ENCODE results near the gene NTN4.

Gene NTN4

DNA sequence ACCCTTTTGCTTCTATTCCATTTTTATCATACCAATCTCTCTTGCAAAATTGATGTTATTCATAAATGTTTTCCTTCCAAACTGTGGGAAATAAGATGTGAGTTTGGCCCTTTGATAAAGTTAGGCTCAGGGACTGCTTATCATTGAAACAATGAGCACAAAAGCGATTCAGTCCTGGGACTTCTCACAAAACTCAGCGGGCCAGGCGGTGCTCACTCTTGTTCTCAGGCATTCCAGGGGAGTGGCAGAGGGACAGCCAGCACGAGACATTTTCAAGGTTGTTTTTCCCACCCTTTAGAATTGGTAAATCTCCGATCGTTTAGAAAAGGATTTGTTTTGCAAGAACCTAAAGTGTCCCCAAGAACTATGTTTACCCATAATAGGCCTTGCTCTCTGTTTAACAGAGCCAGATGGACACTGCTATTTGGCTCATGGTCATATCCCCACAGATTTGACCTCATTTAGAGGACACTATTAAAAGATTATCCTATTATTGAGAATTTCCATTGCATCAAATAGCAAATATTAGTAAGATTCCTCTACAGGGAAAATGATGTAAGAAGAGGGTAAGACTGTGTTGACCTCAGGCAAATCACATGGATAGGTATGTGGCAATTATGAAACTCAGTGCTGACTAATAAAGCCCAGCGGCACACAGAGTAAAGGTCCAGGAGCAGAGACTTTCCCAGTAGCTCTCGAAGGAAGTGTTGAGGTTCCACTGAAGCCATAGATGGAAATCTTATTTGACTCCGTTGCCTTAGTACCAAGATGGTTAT, 136.6 kb downstream of the NTN4 start:
- TF ChIP-seq ZNF274 (IDR thresholded peaks at IDR 0.05; ENCODE audit: low read depth, low read length), result no peak
- H3K4me3 ChIP-seq (ENCODE audit: low read length), result no peak overlapping the region

DNA sequence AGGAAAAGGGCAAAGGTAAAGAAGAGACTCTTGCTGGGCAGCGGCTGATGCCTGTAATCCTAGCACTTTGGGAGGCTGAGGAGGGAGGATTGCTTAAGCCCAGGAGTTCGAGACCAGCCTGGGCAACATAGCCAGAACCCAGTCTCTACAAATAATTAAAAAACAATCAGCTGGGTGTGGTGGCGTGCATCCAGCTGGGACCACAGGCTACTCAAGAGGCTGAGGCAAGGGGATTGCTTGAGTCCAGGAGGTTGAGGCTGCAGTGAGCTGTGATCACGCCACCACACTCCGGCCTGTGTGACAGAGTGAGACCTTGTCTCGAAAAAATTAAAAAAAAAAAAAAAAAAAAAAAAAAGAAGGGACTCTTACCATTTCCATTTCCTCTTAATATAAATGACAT, 138.9 kb downstream of the NTN4 start:
- H3K4me3 ChIP-seq (ENCODE audit: low read length), result no peak overlapping the region
- TF ChIP-seq ZNF274 (IDR thresholded peaks at IDR 0.05; ENCODE audit: low read depth, low read length), result no peak

DNA sequence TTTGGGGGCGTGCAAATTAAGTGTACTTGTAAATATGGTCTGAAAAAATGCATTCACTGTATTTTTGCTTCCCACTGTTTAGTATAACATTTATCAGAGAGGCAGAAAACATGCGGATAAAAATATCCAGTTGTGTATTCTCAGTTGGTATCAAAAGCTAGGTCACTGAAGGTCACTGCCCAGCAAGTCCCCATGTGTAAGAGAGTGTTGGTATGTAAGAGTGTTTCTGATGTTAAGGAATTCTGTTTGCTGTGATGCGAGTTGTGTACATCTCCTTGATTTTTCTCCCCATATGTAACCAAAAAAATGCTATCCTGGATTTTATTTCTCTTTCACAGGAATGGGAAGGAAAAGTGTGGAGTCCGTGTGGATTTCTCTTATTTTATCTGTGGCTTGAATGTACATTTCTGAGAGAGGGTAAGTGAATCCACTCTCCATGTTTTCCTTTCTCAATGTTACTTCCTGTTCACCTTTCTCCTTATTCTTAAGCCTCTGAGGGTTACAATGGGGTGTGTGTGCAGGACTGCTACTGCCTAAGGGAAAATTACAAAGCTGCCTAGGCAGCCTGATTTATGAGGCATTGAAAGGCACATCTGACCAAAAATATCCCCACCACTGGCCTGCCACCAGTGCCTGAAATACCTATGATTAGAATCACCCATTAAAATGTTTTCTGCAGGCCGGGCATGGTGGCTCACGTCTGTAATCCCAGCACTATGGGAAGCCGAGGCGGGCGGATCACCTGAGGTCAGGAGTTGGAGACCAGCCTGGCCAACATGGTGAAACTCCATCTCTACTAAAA, 141.4 kb downstream of the NTN4 start:
- no peak overlapping the region for H3K4me3 ChIP-seq (ENCODE audit: low read length)
- TF ChIP-seq ZNF274 (IDR thresholded peaks at IDR 0.05; ENCODE audit: low read depth, low read length), result no peak

DNA sequence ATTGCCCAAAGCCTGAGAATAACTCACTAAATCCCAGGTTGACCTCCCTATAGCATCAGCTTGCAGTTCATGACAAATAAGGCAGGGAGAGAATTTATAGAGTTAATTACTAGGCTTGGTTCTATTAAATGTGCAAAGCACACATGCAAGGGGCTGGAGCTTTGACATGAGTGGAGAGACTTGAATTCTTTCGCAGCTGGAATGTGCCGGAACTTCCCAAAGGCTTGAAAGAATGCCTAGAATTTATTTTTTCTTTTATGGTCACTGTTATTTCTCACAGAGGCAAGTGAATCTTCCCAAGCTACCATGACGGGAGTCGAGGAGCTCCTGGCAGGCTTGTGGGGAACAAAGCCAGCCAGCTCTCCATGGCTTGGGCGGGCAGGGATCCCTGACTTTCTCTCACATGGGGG, 143.8 kb downstream of the NTN4 start:
- H3K4me3 ChIP-seq (ENCODE audit: low read length), result no peak overlapping the region
- TF ChIP-seq ZNF274 (IDR thresholded peaks at IDR 0.05; ENCODE audit: low read depth, low read length), result no peak

DNA sequence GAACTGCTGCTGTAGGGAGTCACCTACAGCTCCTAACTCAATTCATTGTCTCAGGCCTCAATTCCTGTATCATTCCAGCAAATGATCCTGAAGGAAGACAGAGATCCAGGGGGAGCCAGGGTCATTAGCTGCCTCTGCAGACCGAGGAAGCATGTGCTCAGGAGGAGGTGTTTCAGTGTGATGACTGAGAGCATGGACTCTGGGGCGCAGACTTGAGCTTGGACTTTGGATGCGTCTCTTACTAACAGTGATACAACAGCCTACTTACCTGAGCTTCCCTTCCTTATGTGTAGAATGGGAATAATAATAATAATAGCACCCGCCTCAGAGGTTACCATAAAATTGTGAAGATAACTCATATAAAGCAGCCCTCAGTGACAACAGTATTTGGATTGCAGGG, 147.3 kb downstream of the NTN4 start:
- TF ChIP-seq ZNF274 (IDR thresholded peaks at IDR 0.05; ENCODE audit: low read depth, low read length), result no peak
- no peak overlapping the region for H3K4me3 ChIP-seq (ENCODE audit: low read length)

DNA sequence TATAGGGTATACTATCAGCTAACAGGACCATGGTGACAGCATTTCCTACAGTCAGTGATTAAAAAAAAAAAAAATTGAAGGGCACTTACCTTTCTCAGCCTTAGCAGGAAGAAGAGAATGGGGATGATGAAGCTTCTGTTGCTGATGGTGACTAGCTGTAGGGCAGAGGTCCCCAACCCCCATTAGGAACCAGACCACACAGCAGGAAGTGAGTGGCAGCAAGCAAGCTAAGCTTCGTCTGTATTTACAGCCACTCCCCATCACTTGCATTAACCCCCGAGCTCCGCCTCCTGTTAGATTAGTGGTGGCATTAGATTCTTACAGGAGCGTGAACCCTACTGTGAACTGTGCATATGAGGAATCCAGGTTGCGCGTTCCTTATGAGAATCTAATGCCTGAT, 148.0 kb downstream of the NTN4 start:
- no peak overlapping the region for H3K4me3 ChIP-seq (ENCODE audit: low read length)
- TF ChIP-seq ZNF274 (IDR thresholded peaks at IDR 0.05; ENCODE audit: low read depth, low read length), result no peak

DNA sequence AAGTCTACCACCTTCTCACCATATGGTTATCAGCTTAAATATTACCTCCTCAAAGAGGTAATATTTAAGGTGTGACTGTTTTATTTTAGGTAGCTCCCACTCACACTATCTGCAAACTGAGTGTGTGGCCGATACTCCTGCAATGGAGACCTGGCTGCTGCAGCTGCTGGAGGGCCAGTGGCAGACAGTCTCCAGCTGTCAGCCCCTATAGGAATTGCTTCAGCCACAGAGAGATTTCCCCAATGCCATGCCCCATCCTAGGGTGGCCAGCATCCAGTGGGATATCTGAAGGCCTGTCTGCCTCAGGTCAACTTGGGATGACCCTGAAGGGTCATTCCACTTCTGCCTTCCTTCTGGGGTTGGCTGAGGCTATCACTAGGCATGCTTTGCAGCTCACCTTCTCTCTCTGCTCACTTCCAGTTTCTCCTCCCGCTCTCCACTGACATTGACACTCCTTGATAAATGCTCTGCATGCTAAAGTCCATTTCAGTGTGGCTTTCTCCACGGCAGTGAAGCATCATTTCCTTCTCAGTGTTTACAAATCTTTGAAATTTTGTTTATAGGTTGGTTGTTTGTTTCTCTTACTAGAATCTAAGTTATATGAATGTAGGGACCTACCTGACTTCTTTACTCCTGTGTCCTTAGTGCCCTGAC, 149.1 kb downstream of the NTN4 start:
- no peak for TF ChIP-seq ZNF274 (IDR thresholded peaks at IDR 0.05; ENCODE audit: low read depth, low read length)
- H3K4me3 ChIP-seq (ENCODE audit: low read length), result no peak overlapping the region

DNA sequence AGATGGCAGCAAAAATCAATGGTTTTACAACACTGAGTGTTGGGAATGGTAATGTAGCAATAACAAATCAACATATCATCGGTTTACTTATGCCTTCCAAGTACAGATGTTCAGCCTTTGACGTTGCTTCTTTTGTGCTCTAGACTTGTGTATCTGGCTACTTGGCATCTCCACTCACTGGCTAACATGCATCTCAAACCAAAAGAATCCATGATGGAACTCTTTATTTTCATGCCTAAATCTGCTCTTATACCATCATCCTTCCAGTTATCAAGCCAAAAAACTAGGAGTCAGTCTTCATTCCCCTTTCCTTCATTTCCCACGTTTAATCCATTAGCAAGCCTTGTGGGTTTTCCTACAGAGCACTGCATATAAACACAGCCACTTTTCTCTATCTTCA, 150.0 kb downstream of the NTN4 start:
- H3K4me3 ChIP-seq (ENCODE audit: low read length), result no peak overlapping the region
- TF ChIP-seq ZNF274 (IDR thresholded peaks at IDR 0.05; ENCODE audit: low read depth, low read length), result no peak

DNA sequence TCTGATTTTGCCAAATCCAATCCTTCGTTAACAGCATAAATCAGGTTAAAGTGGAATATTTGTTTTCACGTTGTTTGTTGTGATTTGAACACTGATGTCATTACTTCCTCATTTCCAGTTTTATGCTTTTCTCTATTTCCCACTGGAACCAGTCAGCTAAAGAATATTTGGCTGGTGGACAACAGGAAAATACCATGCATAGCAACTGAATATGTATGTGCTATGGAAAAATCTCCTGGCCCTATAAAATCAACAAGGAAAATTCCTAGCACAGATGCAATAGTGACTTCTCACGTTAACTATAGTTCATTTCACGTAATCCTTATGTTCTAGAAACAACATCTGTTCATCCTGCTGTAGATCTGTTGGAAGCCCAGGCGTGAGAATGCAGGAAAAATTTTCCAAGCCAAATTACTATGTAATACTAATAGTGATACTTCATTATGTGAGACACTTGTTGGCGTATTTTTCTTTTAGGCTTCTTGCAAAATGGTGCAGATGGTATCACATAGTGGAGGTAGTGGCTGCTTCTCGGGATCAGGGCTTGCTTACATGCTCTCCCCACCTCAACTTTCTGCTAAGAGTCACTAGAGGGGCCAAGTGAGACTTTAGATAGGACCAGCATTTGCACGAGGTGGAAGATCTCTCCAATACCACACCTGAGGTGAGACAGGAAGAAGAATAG, 153.0 kb downstream of the NTN4 start:
- no peak for TF ChIP-seq ZNF274 (IDR thresholded peaks at IDR 0.05; ENCODE audit: low read depth, low read length)
- H3K4me3 ChIP-seq (ENCODE audit: low read length), result no peak overlapping the region

DNA sequence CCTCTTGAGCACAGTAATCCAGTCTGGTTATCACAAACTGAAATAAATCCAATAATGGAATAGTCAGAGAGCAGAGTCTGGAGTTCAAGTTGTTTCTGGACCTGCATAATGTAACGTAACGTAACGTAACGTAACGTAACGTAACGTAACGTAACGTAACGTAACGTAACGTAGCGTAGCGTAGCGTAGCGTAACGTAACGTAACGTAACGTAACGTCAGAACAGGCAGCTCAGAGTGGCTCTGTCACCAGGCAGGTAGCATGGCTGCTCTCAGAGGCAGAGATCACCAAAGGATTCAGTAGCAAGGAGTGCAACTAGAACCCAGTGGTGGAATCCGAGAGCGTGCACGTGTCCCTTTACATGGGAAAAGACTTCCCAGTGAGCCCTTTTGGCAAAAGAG, 153.6 kb downstream of the NTN4 start:
- TF ChIP-seq ZNF274 (IDR thresholded peaks at IDR 0.05; ENCODE audit: low read depth, low read length), result no peak
- no peak overlapping the region for H3K4me3 ChIP-seq (ENCODE audit: low read length)

DNA sequence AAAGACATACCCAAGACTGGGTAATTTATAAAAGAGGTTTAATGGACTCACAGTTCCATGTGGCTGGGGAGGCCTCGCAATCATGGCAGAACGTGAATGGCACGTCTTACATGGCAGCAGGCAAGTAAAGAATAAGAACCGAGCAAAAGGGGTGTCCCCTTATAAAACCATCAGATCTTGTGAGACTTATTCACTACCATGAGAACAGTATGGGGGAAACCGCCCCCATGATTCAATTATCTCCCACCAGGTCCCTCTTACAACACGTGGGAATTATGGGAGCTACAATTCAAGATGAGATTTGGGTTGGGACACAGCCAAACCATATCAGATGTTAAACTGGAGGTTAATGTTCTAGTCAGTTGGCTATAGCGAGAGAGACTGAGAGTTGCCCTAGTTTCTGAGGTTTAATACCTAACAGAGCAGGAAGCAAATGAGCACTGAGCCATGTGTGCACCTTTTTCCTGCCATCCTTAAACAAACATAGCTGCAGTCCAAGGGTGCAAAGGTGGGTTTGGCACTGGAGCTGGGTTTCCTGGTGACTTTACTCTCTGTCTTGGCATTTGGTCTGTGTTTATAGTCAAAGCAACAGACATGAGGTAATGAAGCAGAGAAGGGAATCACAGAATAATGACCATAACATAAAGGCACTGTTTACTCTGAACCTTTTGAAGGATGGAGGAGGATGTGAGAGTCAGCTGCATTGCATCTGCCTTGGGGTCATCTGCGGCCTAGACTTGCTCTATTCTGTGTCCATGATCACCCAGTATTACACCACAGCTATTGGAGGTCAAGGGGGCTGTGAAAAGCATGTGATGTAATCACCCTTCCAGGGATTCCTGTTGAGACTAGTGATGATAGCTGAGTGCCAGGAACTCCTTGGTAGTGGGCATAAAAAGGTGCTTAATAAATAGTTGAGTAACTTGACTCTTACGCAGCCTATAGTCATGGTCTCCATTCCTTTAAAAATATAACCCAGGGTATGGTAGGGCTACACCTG, 155.6 kb downstream of the NTN4 start:
- TF ChIP-seq ZNF274 (IDR thresholded peaks at IDR 0.05; ENCODE audit: low read depth, low read length), result no peak
- no peak overlapping the region for H3K4me3 ChIP-seq (ENCODE audit: low read length)

DNA sequence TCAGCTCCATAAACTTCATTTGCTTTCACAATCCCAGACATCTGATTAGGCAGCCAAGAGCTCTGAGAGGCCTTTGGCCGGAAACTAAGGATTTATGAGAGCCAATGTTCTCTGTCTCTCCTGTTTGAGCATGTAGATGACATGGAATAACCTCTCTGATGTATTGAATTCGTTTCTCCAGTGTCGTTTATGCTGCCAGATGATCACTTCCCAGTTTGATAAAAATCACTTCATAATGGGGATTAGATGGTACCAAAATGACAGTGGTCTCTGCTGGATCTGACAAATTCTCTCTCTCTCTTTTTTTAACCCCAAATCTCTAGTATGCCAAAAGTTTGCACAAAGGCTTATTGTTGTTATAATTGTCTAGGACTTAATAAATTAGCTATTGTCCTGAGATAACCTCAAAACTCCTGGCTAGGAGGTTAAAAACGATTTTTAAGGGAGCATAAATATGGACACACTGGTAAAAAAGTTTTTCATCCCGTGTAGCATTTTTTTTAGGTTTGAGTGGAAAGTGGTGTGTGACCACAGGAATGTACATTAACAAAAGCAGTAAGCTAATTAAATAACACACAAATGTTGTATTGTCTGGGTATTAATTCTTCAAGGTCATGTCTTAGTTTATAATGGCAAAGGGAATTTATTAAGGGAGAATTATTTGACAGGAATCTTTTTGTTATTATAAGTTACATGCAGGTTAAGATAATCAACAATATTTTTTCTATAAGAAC, 156.7 kb downstream of the NTN4 start:
- H3K4me3 ChIP-seq (ENCODE audit: low read length), result no peak overlapping the region
- TF ChIP-seq ZNF274 (IDR thresholded peaks at IDR 0.05; ENCODE audit: low read depth, low read length), result no peak

Data from GM08714 (cell line).